C4-2B (cell line): ENCODE results near the gene MEGF11.

Source experiments
- CTCF ChIP-seq: fragments of 450-650 bp; conservative IDR thresholded peaks from 2 replicates; pipeline ENCODE4 v1.5.1; 2017; ENCODE audit warnings: mild to moderate bottlenecking
- ZFX ChIP-seq: fragments of 450-650 bp; IDR thresholded peaks from 2 replicates; pipeline ENCODE4 v1.6.1; 2017

GRCh38 chr15:66131831-66132230, 121.7 kb downstream of the MEGF11 start:
- TF ChIP-seq CTCF = no peak
- TF ChIP-seq ZFX = no peak
